NB4 (cell line): ENCODE data around the gene FDX2.

Experiments
- DNase-seq: peaks from one replicate; pipeline ENCODE4 v3.0.0; 2010; ENCODE audit warnings: low read depth
- H3K4me3 ChIP-seq: one replicate; pipeline ENCODE4 v1.5.1; 2011; ENCODE audit warnings: mild to moderate bottlenecking, low read depth, low read length, moderate library complexity
- CTCF ChIP-seq: IDR thresholded peaks from one replicate; pipeline ENCODE4 v1.5.1; 2012; ENCODE audit warnings: low read depth, low read length
- MYC ChIP-seq: IDR thresholded peaks from 2 replicates; pipeline ENCODE4 v1.6.1; 2011; ENCODE audit warnings: low read depth, low read length
- POLR2A ChIP-seq: IDR thresholded peaks from 2 replicates; pipeline ENCODE4 v1.6.1; 2011; ENCODE audit warnings: mild to moderate bottlenecking; ENCODE audit not compliant: insufficient read length; ENCODE audit errors: extremely low read depth
- TF ChIP-seq, protein P1 (sequence below): IDR thresholded peaks from 2 replicates; pipeline ENCODE4 v1.6.1; 2011; ENCODE audit warnings: low read depth, low read length

FDX2 gene

GRCh38 chr19:10306327-10306726, 9.5 kb downstream of the FDX2 start:
- no peak for DNase-seq
- TF ChIP-seq, protein P1, sequence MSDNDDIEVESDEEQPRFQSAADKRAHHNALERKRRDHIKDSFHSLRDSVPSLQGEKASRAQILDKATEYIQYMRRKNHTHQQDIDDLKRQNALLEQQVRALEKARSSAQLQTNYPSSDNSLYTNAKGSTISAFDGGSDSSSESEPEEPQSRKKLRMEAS, result no peak
- TF ChIP-seq MYC, result no peak
- no peak for TF ChIP-seq POLR2A
- no peak for TF ChIP-seq CTCF
- no peak overlapping the region for H3K4me3 ChIP-seq

GRCh38 chr19:10305139-10305806, 10.5 kb downstream of the FDX2 start:
- no peak for TF ChIP-seq POLR2A
- TF ChIP-seq CTCF, result peak; percentile 42
- TF ChIP-seq, protein P1, result peak; percentile 54
- TF ChIP-seq MYC, result peak; percentile 52
- peak overlapping the region; percentile 8 for H3K4me3 ChIP-seq
- DNase-seq, result peak; percentile 100

GRCh38 chr19:10299545-10300458, 16.0 kb downstream of the FDX2 start:
- TF ChIP-seq, protein P1, result peak; percentile 71
- TF ChIP-seq POLR2A (no peak), MYC (peak; percentile 61; the same call in 1 of the 2 replicates), CTCF (no peak)
- no peak overlapping the region for H3K4me3 ChIP-seq
- peak; percentile 81 for DNase-seq

GRCh38 chr19:10295847-10296591, 19.8 kb downstream of the FDX2 start:
- no peak for DNase-seq
- TF ChIP-seq, protein P1, result no peak
- no peak for TF ChIP-seq MYC
- TF ChIP-seq CTCF, result no peak
- TF ChIP-seq POLR2A, result no peak
- H3K4me3 ChIP-seq, result no peak overlapping the region

GRCh38 chr19:10295305-10295846, 20.4 kb downstream of the FDX2 start:
- peak; percentile 2 for TF ChIP-seq CTCF
- TF ChIP-seq POLR2A, result no peak
- TF ChIP-seq MYC, result no peak
- TF ChIP-seq, protein P1, result no peak
- H3K4me3 ChIP-seq, result no peak overlapping the region
- no peak for DNase-seq
